Measurements from ENCODE around the gene CD200R1L. TPM values are rescaled to one million over a fixed set of nuclear protein-coding genes. Genes with fewer than 3 reads are reported as not detected.

The CD200R1L gene
- total RNA-seq, 1 experiment from 2014 or later: not detected

DNA sequence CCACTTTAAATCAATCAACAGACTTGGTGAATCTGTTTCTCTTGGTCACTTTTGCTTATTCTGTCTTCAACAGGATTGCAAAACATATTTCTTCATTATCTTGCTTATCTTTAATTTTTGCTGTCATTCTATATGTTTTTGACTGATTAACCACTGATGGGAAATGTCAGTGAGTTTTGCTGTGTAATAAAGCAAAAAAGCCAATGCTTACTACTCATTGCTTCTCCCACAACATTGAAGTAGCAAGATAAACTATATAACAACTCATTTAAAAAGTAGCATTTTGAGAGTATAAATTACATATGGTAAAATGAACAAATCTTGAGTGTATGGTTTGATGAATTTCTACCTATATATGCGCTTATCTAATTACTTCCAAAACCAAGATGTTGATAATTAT lies 892 bp downstream of the CD200R1L start (continued):
- TF ChIP-seq NR1H2 (CRISPR knock-in tag; IDR thresholded peaks at IDR 0.05): no peak
- no peak for TF ChIP-seq CREM (CRISPR knock-in tag; IDR thresholded peaks at IDR 0.05)
- no peak for TF ChIP-seq ERG (CRISPR knock-in tag; IDR thresholded peaks at IDR 0.05)
- no peak for TF ChIP-seq ZNF138 (CRISPR knock-in tag; conservative IDR thresholded peaks at IDR 0.05)
- no peak for TF ChIP-seq ZNF512 (CRISPR knock-in tag; IDR thresholded peaks at IDR 0.05; ENCODE audit: borderline replicate concordance)

- no peaks in the 10 kb centered on the region for H3K36me3 Mint-ChIP-seq
- no peaks in the 10 kb centered on the region; the same call in 1 of the 2 replicates for H3K9me3 Mint-ChIP-seq
- DNase-seq (ENCODE audit: low spot score) (no peak), ATAC-seq (no peak)
- no peaks in the 10 kb centered on the region for H3K27me3 Mint-ChIP-seq (ENCODE audit: low read depth)
- no peak overlapping the region for H3K4me3 Mint-ChIP-seq
- TF ChIP-seq RELA (CRISPR knock-in tag; IDR thresholded peaks at IDR 0.05; ENCODE audit: borderline replicate concordance): no peak
- no peak for TF ChIP-seq ZNF219 (CRISPR knock-in tag; IDR thresholded peaks at IDR 0.05; ENCODE audit: borderline replicate concordance)
- no peak for TF ChIP-seq CREB1 (CRISPR knock-in tag; IDR thresholded peaks at IDR 0.05)
- TF ChIP-seq AFF4 (CRISPR knock-in tag; IDR thresholded peaks at IDR 0.05; ENCODE audit: borderline replicate concordance): no peak
- TF ChIP-seq IRF2 (CRISPR knock-in tag; IDR thresholded peaks at IDR 0.05; ENCODE audit: borderline replicate concordance, low read depth): no peak
- TF ChIP-seq NFATC4 (CRISPR knock-in tag; IDR thresholded peaks at IDR 0.05): no peak
- TF ChIP-seq JAZF1 (CRISPR knock-in tag; IDR thresholded peaks at IDR 0.05): no peak
- no peaks in the 10 kb centered on the region for H3K4me1 Mint-ChIP-seq
- CTCF ChIA-PET: no interaction called here
- no peak overlapping the region for H3K27ac Mint-ChIP-seq
- POLR2A ChIA-PET: no interaction called here
Measured at GRCh38 chr3:112829046-112829445, 17.6 kb downstream of the CD200R1L start.

DNA sequence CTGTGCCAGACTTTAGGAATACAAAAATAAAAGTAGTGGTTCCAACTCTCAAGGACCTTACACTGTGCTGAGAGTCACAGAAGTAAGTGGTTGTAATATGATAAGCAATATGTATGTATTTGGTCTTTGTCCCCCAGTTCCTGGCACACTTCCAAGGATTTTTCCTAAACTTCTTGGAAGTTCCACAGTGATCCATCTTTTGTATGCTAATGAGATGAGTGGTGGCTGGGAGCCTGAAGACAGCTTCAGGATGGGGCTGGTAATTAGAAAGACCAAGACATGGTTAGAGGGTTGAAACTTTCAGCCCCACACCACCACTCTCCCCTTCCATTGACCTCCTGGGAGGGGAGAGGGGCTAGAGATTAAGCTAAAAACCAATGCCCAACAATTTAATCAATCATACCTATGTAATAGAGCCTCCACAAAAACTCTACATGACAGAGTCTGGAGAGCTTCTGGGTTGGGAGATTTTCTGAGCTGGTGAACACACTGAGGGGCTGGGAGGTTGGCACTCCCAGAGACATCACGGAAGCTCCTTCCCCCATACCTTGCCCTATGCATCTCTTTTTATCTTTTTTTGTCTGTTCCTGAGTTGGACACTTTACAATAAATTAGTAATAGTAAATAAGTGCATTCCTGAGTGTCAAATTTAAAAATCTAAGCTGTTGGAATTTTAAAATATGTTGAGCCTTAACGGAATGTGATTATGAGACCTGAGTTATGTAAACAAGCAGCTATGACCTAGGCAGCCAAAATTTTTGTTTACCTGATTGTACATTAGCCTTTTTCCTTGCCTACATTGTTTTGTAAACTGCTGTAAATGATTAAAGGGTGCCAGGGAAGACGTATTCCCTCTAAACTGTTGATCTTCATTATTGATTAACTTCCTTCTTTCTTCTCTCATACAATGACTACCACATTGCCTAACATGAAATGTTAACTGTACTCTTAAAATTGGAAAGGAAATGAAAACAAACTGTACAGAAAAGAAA lies 24.3 kb downstream of the CD200R1L start:
- Mint-ChIP-seq H3K36me3 (peaks cover 3% of the 10 kb centered on the region), H3K9me3 (peaks cover 14% of the 10 kb centered on the region), H3K27ac (no peak overlapping the region), H3K4me1 (peaks cover 11% of the 10 kb centered on the region), H3K4me3 (no peak overlapping the region), H3K27me3 (ENCODE audit: low read depth) (no peaks in the 10 kb centered on the region)
- ChIA-PET CTCF (no interaction called here), POLR2A (no interaction called here)
- DNase-seq (ENCODE audit: low spot score) (no peak), ATAC-seq (no peak)
- TF ChIP-seq ZSCAN18 (CRISPR knock-in tag; IDR thresholded peaks at IDR 0.05) (no peak), ZNF281 (CRISPR knock-in tag; IDR thresholded peaks at IDR 0.05) (no peak), GRHL2 (CRISPR knock-in tag; IDR thresholded peaks at IDR 0.05; ENCODE audit: insufficient replicate concordance, severe bottlenecking) (no peak), KAT7 (CRISPR knock-in tag; IDR thresholded peaks at IDR 0.05; ENCODE audit: borderline replicate concordance) (no peak), SOX15 (CRISPR knock-in tag; IDR thresholded peaks at IDR 0.05) (no peak)
- TF ChIP-seq, protein P1, sequence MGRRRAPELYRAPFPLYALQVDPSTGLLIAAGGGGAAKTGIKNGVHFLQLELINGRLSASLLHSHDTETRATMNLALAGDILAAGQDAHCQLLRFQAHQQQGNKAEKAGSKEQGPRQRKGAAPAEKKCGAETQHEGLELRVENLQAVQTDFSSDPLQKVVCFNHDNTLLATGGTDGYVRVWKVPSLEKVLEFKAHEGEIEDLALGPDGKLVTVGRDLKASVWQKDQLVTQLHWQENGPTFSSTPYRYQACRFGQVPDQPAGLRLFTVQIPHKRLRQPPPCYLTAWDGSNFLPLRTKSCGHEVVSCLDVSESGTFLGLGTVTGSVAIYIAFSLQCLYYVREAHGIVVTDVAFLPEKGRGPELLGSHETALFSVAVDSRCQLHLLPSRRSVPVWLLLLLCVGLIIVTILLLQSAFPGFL (CRISPR knock-in tag; IDR thresholded peaks at IDR 0.05; ENCODE audit: borderline replicate concordance): no peak

Measured in WTC11 (cell line).